Stomach (tissue), 9 donors: ENCODE data around the gene PFN2. TPM values are rescaled to one million over a fixed set of nuclear protein-coding genes. Genes with fewer than 3 reads are reported as not detected.
"Not testable (repeated sequence)": the region's sequence is repeated elsewhere in the genome, so short reads cannot be mapped to it uniquely, and the experiment has no call there.

Experiments used
- DNase-seq, 2 donors: peaks; one replicate each; pipeline versions ENCODE4 v3.0.0 to v3.0.0-alpha.2; 2013 to 2019
- H3K27ac ChIP-seq, 5 donors: fragments of 200-600 bp in 4 of 5; sonication (generic) in 4 of 5; one replicate each; pipeline ENCODE4 v1.5.1; 2013 to 2019; ENCODE audit warnings: mild to moderate bottlenecking in 1 of 5, moderate library complexity in 1 of 5
- H3K27me3 ChIP-seq, 3 donors: fragments of 200-600 bp; sonication (generic); one replicate each; pipeline ENCODE4 v1.5.1; 2017 to 2019; ENCODE audit warnings: mixed run types in 1 of 3
- H3K36me3 ChIP-seq, 4 donors: fragments of 200-600 bp; sonication (generic); 1 replicate in 3 of 4; 2 replicates in 1 of 4; pipeline ENCODE4 v1.5.1; 2016 to 2019
- H3K4me1 ChIP-seq, 4 donors: fragments of 200-600 bp; sonication (generic); one replicate each; pipeline ENCODE4 v1.5.1; 2016 to 2019
- H3K4me3 ChIP-seq, 4 donors: fragments of 200-600 bp; sonication (generic) in 3 of 4; one replicate each; pipeline ENCODE4 v1.5.1; 2016 to 2019; ENCODE audit warnings: mild to moderate bottlenecking in 1 of 4
- H3K9me3 ChIP-seq, 4 donors: fragments of 200-600 bp; sonication (generic); one replicate each; pipeline ENCODE4 v1.5.1; 2016 to 2019
- CTCF ChIP-seq, 7 experiments: fragments of 450-650 bp in 4 of 7; fragments of 200-600 bp in 3 of 7; sonication (generic) in 3 of 7; IDR thresholded peaks; one replicate each; pipeline ENCODE4 v1.5.1; 2016 to 2019; ENCODE audit warnings: antibody characterized with exemption in 7 of 7, control low read depth in 2 of 7, mild to moderate bottlenecking in 1 of 7
- EP300 ChIP-seq: sonication (generic); formaldehyde crosslinking; IDR thresholded peaks from one replicate; pipeline ENCODE4 v1.6.1; 2017; ENCODE audit warnings: antibody characterized with exemption
- POLR2A ChIP-seq, 4 donors: fragments of 450-650 bp; IDR thresholded peaks; one replicate each; pipeline ENCODE4 v1.6.1; 2016; ENCODE audit warnings: antibody characterized with exemption in 4 of 4, control low read depth in 2 of 4, mild to moderate bottlenecking in 1 of 4, moderate library complexity in 1 of 4
- POLR2AphosphoS5 ChIP-seq, 3 donors: sonication (generic); formaldehyde crosslinking; IDR thresholded peaks; one replicate each; pipeline ENCODE4 v1.6.1; 2016; ENCODE audit warnings: antibody characterized with exemption in 3 of 3
- WGBS, 5 donors: extraction: QIAGEN DNeasy Blood & Tissue Kit in 3 of 5; methylation state at CpG; one replicate each; pipeline versions ENCODE4 v1.1.5 to v1.1.7; 2013 to 2018; 5-methylcytosine and 5-hydroxymethylcytosine counted together
- intact Hi-C: fragments of 100-400 bp; cut with DNase I; formaldehyde crosslinking; loops from one replicate; pipeline ENCODE4 v1.15.1; 2023; ENCODE audit warnings: low total_unique reads
- polyA plus RNA-seq, 3 donors: library from polyadenylated mRNA; stranded (reverse); fragments of 200-250 nt; gene quantifications; one replicate each; pipeline ENCODE4 v1.2.3, GENCODE V29; 2013
- total RNA-seq, 5 donors: library from RNA; depleted of rRNA; stranded (reverse); fragments of >200 nt; gene quantifications; one replicate each; pipeline versions ENCODE4 v1.1.0 to v1.2.3, GENCODE V29; 2014 to 2016
- donor health status: healthy with polysubstance abuse.
- donor health status: Bipolar disorder and iron deficiency.
- donor health status: healthy.

PFN2 gene
- total and polyA plus RNA-seq, 8 donors, result 1.2 to 130 (median 38.4) TPM

GRCh38 chr3:149983628-149984027 lies 12.9 kb upstream of the PFN2 start:
- TF ChIP-seq POLR2AphosphoS5 (IDR thresholded peaks at IDR 0.05) (no peak), EP300 (no peak), POLR2A (IDR thresholded peaks at IDR 0.05) (no peak), CTCF (IDR thresholded peaks at IDR 0.05) (no peak)
- DNase-seq, result no peak
- Histone ChIP-seq H3K27ac (no peak overlapping the region), H3K27me3 (no peaks in the 10 kb centered on the region), H3K4me1 (no peaks in the 10 kb centered on the region), H3K9me3 (no peaks in the 10 kb centered on the region), H3K36me3 (no peaks in the 10 kb centered on the region), H3K4me3 (no peak overlapping the region)
- WGBS, 5 donors, result 82 to 92% (median 88%) methylated on average over 4 of the region's 4 CpGs
- intact Hi-C loops, result no loop called here

GRCh38 chr3:149983053-149983452 lies 12.4 kb upstream of the PFN2 start:
- WGBS, 5 donors, result 94 to 97% (median 95%) methylated on average over 31 to 32 of the region's 32 CpGs
- DNase-seq, result not testable (repeated sequence)

GRCh38 chr3:149981979-149982378 lies 11.3 kb upstream of the PFN2 start:
- 71 to 76% (median 73%) methylated on average over 3 to 4 of the region's 10 CpGs; no CpG with 5 or more reads in 1 of the 5 donors for WGBS, 5 donors
- intact Hi-C loops, H3K4me3 ChIP-seq, H3K27ac ChIP-seq, H3K36me3 ChIP-seq, H3K27me3 ChIP-seq, H3K4me1 ChIP-seq, DNase-seq, H3K9me3 ChIP-seq: not testable (repeated sequence)

More at GRCh38 chr3:149983053-149983452, 12.4 kb upstream of the PFN2 start:
- H3K27ac ChIP-seq, H3K4me1 ChIP-seq, H3K9me3 ChIP-seq, intact Hi-C loops, H3K4me3 ChIP-seq, H3K36me3 ChIP-seq, H3K27me3 ChIP-seq: not testable (repeated sequence)

- WGBS, 5 donors, result 67 to 76% (median 74%) methylated on average over 2 of the region's 2 CpGs
- peak in 1 of 2 donors; percentile 20 for DNase-seq
- no peaks in the 10 kb centered on the region for H3K36me3 ChIP-seq
- intact Hi-C loops, result no loop called here
- TF ChIP-seq CTCF (IDR thresholded peaks at IDR 0.05) (no peak), POLR2AphosphoS5 (IDR thresholded peaks at IDR 0.05) (no peak), EP300 (no peak), POLR2A (IDR thresholded peaks at IDR 0.05) (no peak)
- H3K4me3 ChIP-seq, result no peak overlapping the region
- H3K4me1 ChIP-seq, result no peaks in the 10 kb centered on the region
- no peaks in the 10 kb centered on the region for H3K9me3 ChIP-seq
- H3K27me3 ChIP-seq, result peaks cover 0 to 7% (median 0%) of the 10 kb centered on the region in 3 donors
- no peak overlapping the region for H3K27ac ChIP-seq
These were observed 6.7 kb upstream of the PFN2 start for GRCh38 chr3:149977386-149977785.

GRCh38 chr3:149975919-149976318 lies 5.2 kb upstream of the PFN2 start:
- DNase-seq, result no peak
- no peaks in the 10 kb centered on the region for H3K36me3 ChIP-seq
- H3K9me3 ChIP-seq, result no peaks in the 10 kb centered on the region
- no peak overlapping the region for H3K27ac ChIP-seq
- H3K27me3 ChIP-seq, result peaks cover 0 to 22% (median 0%) of the 10 kb centered on the region in 3 donors
- TF ChIP-seq CTCF (IDR thresholded peaks at IDR 0.05) (no peak), POLR2A (IDR thresholded peaks at IDR 0.05) (no peak), EP300 (no peak), POLR2AphosphoS5 (IDR thresholded peaks at IDR 0.05) (no peak)
- peaks cover 0 to 12% (median 2%) of the 10 kb centered on the region in 4 donors for H3K4me1 ChIP-seq
- intact Hi-C loops, result no loop called here
- H3K4me3 ChIP-seq, result no peak overlapping the region
